Measurements from ENCODE around the gene GAP43.
A peak's percentile ranks its signal among the peaks of the same experiment; 100 is the strongest.

The GAP43 gene

DNA sequence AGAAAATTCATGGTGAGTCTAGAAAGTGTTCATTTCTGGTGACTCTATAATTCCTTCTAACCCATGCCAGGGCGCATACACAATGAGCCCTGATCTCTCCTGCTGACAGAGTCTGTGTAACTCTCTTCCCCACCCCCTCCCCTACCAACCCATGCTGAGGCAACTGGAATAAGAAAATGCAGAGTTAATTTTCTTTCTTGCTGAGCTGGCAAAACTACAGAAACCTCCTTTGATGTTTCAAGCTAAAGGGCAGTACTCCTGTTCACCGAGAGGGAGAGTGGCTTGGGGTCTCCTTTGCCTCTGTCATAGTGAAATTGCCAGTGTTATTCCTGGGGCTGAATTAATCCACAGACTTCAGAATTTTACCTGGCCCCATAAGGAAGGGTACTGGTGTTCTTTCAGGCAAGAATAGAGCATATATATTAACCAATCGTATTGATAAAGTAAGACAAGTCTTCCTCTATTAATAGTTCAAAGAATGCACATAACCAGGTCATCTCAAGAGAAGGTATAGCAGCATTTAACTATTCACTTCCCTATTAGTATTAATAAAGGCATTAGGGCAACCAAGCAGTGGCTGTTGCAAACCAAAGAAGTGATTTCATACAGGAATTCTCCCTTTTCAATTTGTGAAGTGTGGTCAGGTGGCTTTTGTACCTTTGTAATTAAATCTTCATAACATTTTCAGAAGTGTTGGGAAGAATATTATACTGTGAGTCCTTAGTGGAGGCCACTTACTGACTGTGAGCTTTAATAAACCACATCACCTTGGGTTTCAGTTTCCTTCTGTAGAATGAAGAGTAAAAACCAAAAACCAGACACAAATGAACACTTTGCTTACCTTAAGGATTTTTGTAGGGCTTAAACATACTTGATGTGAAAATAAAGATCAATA, 4.1 kb downstream of the GAP43 start:
- DNase-seq: no peak

DNA sequence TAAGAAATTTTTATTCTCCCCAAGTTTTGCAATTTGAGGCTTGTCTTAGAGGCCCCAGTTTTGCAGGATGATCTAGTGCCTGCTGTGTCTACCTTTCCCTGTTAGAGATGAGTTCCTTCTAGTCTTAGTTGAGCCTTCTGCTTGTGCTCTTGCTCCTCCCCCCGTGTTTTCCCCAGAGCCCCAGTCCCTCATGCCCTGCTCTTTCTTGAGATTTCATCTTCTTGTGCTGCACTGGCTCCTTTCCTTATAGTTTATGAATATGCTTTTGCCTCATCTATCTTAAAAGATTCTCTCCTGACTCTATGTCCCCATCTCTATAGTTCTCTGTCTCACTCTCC, 4.7 kb downstream of the GAP43 start:
- no peak for DNase-seq

DNA sequence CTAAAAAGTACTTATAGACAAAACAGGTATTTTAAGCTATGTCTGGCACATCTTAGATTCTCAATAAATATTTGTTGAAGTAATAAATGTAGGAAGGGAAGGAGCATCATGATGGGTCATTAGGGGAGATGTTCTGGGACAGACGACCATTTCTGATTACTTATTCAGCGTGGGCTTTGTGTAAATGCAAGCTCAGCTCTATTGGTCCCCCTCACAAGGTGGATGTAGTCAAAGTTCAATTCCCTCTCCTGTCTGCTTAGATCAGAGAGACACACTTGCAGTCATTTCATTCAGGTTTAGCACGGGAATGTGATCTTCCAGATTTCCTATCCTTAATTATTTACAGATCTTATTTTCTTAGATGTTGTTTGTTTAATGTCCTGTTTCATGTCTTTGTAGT, 7.5 kb downstream of the GAP43 start:
- DNase-seq: no peak

DNA sequence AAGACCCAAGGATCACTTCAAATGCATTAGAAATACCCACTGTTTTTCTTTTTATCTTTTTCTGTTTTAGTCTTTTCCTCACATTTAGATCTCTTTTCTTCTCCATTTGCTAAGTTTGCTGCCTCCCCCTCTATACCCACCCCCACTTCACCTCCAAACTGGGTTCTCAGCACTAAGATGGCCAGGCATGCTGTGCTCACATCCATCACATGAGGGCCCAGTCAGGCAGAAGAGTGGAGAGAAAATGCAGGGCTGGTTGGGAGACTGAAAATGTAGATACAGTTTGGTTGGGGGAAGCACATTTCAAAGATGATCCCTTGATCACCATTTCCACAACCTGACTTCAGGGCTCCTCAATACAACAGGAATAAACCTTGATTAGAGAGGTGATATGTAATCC, 8.7 kb downstream of the GAP43 start:
- DNase-seq: no peak

DNA sequence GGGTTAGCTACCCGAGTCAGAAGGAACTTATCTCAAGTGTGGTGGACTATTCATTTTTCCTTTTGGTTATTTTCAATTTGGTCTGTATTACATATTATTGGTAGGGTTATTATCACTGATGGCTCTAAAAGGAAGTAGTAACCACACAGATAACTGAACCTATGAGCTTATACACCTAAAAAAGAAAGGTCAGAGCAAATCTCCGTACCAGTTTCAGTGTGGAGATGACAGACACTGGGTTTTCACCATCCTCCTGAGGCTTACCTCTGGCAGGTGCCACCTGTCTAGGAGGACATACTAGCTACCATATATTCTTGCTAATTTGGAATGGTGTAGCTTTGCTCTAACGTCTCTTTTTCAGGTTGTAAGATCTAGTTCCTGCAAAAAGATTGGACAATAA, 10.2 kb downstream of the GAP43 start:
- no peak for DNase-seq

DNA sequence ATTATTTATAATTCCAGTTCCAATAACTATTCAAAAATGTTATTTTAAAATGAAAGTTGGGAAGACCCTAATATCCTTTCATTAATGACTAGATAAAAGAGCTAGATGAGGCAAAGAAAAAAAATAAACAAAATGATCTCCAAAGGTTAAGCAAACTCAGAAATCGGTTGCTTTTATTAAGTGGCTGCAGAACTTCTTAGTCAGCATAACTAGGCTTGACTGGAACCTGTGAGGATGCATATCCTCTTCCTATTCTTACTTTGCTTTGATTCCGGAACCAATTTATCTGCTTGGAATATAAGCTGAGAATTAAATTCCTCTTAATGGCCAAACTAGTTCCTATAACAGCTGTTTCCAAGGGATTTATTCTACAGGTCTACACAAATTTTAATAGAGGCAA, 10.7 kb downstream of the GAP43 start:
- DNase-seq: no peak

DNA sequence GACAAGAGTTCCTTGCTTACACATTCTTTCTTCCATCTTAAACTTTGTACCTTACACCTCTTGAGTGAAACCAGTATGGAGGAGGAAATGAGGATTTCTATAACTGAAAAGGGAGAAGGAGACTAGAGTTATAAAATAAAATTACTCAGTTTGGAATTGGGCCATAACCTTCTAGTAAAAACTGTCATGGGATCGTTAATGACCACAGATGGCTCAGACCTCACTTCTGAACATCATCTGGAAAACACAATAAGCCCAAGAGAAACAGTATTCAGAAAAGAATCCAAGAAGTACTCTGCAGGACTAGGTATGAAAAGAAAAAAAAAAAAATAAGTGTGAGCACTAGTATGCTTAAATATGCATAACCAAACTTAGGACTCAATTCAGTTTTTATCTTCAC, 12.1 kb downstream of the GAP43 start:
- DNase-seq: no peak

DNA sequence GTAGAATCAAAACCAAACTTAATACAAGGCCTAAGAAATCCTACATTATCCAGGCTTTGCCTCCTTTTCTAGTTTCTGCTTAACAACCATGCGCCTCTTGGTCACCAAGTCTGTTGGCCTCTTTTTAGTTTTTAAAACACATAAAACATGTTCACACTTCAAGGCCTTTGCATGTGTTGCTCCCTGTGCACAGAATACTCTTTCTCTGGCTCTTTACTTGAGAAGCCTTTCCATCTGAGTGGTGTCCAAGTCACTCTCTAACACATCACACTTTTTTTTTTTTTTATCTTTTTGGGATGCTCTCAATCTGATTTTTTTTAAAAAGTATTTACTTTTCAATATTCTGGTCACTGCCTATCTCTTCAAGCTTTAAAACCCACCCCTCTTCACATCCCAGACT, 14.9 kb downstream of the GAP43 start:
- DNase-seq: no peak

DNA sequence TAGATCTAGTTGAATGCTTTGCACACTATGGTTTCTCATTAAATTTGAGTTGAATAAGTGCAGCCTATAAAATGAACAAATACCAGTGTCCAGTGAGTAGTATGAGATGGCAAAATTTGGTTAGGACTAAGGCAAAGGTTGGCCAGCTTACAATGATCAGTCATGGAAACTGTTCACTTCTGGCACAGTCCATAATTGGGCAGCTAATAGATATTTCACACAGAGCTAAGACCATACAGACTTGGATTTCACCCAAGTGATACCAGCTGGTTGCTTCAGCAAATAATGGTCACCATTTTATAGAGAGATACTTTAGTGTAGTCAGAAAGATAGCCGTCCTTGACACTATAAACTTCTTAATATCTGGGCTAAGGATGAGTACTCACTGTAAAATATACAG, 15.7 kb downstream of the GAP43 start:
- DNase-seq: no peak

DNA sequence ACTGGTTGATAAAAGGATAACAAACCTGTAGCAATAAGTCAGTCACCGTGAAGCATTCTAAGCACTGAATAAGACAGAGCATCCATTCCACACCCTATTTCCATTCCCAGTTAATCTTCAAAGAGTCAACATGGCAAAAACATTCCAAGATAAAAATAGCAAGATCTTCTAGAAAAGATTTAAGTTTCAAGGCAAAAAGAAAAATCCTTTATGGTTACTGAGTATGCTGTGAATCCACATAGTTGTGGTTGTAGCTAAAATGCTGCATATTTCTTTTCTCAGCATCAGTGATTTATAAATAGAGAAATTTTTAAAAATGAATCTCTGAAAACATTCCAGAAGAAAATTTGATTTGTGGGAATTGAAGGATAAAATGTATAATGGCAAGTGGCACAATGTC, 21.1 kb downstream of the GAP43 start:
- no peak for DNase-seq

DNA sequence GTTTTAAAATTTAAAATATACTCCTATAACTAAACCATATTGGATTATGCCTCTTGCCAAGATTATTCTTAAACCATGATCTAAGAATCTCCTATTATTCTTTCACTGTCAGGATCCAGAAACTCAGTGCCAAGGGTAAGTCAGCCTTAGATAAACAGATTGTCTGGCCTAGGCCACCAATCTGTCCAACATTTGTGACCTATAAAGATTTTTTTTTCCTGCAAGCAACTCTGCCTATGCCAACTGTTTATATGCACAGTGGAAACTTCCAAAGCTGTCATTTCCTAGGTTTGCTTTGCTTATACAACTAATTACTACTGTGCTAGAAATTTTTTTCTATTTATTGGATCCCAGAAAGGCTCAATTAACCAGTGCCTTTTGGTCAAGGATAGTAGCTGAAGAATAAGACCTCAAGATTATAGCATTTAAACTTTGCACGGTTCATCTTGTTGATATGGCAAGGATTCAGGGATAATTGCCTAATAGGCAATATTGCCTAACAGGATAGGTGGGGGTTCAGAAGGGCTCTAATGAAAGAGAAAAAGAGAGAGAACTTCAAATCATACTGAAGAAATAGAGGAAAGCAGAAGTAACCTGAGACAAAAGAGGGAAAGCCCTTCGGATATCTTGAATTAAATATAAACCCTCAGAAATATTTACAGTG, 22.8 kb downstream of the GAP43 start:
- DNase-seq: no peak

DNA sequence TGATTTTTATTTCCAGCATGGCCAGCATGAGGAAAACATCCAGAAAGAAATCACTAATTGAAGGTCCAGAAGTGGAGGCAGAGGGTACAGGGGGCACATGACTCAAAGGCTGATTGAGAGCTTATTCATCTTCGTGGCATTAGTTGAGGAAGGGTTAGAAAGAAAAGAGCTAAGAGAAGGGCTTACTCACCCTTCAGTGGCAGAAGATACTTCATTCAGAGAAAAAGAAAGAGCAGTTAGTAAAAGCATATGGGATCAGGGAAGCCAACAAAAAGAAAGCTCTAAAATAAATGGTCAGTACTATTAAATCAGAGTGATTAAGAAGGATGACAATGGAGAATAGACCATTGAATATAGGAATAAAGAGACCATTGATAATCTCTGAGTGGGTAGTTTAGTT, 25.2 kb downstream of the GAP43 start:
- no peak for DNase-seq

DNA sequence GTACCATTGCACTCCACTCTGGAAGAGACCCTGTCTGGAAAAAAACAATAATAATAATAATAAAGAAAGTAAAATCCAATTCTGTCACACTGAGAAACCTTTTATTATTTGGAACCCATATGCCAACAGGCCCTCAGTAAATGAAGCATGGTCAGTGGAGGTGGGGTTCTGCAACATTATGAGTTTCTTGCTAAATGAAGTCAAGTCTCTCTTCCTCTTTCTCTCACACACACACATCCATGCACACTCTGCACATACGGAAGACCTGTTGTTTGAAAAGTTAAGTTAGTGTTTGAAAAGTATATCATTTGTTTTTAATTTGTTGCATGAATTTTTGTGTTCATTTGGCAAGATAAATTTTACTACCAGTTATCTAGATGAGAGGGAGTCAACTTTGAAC, 27.8 kb downstream of the GAP43 start:
- peak; percentile 82 for DNase-seq

DNA sequence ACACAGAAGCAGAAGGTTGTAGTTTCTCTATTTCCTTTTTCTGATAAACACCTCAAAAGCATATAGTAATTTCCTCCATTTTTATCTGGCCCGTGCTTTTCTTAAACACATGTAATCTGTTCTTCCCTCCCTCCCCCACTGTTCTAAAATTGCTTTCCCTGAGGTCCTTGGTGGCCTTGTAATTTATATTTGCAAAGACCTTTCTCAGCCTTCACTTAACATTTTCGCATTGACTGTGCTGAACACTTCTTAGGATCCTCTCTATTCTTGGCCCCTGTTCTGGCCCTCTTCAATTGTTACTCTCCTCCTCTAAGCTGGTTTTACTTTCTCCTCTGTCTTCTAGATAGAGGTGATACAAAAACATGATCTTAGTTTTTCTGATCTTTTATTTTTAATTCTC, 28.3 kb downstream of the GAP43 start:
- DNase-seq: no peak

DNA sequence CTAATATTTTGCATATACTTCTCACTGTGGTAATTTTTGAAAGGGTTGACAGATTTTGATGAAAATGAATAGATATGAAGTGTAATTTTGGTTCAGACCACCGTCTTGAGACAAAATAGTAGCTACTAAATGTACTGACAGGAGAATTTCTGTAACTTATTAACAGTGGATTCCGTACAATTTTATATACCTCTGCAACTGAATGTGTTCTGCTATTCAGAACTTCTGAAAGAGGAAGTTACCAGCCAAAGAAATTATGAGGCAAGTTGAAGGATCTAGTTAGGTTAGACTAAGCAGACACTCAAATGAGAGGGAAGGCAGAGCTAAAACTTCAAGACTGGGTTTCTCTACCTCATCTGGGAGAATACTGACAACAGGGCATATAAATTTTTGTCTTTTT, 29.4 kb downstream of the GAP43 start:
- peak; percentile 84 for DNase-seq

DNA sequence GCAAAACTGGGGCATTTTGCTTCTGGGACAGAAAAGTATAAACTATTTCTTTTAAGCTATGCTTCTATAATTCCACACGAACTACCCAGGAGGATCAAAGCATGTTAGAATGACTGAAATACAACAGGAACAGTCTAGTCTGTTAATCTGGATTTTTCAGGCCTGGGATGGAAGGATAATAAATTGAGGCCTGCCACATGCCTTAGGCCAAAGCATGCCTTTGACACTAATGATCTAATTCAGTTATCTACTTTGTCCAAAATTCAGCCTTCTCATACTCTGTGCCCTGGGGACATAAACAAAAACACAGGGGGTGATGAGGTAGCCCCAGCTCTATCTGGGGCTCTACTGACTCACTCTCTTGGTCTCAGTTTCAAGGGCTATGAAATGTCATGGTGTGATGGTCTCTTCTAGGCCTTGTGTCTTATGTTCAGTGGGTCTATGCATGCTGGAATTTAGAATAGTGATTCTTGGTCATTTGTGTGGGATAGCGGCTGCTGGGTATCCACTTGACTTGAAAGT, 32.5 kb downstream of the GAP43 start:
- DNase-seq: no peak

DNA sequence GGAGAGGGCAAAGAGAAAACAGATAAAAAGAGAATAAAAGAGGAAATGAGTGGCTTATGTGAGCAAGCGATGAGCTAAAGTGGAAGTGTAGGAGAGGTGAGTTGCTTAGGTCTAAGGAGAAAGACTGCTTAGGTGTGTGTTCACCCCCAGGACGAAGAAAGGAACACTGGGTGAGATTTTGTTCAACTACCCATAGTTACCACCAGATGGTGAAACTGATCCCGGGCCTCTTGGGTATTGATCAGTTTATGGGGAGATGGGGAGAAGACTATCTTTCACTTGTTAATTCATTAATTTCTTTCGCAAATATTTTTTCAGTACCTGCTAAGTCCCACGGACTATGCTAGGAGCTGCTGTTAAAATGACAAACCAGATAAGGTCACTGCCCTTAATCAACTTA, 33.9 kb downstream of the GAP43 start:
- DNase-seq: no peak

DNA sequence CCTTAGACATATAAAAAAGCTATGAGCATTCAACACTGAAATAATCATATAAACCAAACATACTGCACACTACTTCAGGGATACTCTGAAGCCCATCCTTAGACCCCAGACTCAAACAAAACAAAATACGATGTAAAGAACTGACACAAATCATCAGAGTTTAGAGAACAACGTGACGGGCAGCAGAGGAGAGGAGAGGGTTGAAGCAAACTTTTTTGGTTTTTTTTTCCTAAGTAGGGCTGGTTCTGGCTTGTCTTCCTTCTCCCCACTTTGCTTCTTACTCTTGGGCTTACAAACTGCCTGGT, 34.7 kb downstream of the GAP43 start:
- no peak for DNase-seq

DNA sequence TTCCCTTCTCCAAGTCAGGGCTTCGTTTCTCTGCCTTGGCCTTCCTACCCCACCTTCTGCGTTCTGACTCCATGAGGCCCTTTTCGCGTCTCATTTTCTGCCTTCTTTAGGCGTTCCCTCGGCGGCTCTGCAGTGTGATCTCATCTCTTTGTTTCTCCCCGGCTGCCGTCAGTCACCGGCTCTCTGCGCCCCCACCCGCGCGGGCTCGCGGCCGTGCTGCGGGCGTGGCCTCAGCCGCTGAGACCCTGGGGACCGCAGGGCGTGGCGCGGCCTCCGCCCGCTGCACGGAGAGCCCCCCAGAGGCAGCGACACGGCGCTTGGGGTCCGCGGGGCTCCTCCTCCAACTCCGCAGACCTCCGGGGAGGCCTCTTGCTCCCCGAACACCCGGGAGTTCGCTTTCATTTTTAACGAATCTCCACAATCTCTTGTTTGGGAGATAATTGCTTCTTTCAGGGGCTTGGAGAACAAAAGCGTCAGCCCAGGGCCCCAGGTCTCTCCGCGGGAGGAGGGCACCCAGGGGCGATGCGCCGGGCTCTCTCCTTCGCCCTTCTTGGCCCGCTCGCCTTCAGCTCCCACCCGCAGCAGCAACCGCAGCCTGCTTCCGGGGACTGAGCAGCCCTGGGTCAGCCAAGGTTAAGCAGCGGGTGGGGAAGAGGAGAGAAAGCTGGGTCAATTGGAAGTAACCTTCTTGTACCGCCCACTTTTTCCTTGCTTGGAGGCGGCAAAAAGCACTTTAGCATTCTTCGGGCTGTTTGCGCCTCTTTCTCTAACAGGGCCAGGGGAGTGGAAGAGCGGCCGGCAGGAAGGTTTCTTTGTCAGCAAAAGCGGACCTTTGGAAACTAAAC, 35.2 kb downstream of the GAP43 start:
- DNase-seq: peak; percentile 74

DNA sequence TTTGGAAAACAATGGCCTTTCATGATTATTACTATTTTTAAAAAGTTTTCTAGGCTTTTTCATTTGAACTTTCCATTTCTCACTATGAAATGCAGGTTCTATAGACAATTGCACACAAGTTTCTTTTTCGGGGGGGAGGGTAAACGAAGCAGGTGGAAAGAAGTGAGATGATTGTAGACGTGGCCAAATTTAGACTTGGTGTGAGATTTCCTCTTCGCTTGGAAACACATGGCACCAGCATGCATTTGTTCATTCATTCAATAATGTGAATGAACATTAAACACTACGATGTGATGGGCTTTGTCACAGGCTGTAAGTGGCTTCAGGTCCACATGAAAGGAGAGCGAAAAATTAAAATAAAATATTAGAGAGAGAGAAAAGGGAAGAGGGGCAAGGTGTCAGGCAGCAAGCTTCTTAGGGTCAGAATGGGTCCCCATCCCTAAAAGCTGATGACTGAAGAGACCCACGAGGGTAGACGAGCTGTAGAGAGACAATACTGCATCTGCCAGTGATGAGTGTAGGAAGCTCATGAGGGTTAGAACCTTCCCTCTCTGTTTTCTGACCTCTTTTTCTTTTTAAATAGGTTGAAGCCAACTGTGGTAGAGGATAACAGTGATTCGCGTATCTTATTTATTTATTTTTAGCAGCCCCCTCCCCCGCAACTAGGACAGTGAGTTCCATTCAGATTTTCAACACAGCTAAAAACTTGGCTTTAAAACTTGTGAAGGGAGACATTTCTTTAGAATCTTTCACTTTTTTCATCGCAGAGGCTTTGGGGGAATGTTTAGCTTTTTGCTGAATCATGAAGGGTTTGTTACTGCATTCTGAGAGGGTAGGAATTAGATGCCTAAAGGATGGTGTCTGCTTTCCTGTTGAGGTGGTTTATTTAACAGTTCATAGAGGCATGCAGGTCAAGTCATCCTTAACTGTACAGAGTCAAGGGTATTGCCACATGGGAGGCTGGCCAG, 36.2 kb downstream of the GAP43 start:
- no peak for DNase-seq

DNA sequence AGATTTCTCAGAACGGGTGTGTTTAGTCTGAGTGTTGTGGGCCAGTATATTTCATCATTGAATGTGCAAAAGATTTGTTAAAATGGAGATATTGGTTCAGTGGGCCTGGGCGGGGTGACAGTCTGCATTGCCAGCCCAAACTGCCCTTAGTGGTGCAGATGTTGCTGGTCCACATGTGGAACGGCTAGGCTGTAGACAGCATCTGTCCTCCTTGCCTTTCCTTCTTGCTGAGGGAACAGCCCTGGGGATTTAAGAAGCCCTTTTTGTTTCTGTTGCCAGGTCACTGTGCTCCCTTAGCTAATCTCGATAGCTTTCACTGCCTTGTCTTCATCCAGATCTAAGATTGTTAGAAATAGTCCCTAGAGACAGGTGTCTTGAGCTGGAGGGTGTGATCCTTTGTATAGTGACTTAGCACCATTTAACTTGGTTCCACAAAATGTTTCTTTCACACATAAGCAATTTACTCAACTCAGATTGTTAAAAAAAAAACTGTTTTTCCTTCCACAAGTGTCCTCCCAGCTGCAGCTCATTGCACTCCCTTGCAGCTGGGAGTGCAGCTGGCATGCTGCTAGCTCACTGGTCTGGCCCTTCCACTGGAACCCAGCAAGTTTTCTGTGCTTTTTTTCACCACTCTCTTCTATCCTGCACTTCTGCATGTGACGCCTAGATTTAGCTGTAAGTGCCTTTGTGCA, 37.5 kb downstream of the GAP43 start:
- DNase-seq: no peak

DNA sequence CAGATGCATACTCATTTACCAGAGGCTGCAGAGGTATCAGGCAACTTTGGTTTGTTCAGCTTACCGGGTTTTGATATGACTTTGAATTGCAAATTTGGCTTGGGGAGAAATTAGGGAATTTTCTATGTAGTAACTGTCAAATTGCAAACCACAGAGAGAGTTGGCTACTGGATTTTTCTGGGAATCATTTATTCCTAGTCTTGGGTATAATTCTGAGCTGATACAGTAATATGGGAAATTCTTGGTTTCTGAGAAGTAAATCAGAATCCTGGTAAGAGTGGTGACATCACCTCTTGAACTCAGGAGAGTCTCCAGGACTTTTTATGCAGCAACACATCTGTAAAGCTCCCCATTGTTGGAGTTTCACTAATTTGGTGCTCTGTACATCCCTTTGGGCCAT, 39.0 kb downstream of the GAP43 start:
- DNase-seq: no peak
